Measurements from ENCODE around the gene FAM81A. TPM values are rescaled to one million over a fixed set of nuclear protein-coding genes. Genes with fewer than 3 reads are reported as not detected.

Gene FAM81A
- total RNA-seq, 2 donors from 2014 or later = 0.14 to 0.71 TPM

- ATAC-seq (ENCODE audit: insufficient number of reproducible peaks, low FRiP score, low read depth) (no peak), DNase-seq (ENCODE audit: low spot score) (no peak)
- Histone ChIP-seq H3K27ac (no peak overlapping the region), H3K9me3 (no peaks in the 10 kb centered on the region), H3K4me3 (no peak overlapping the region), H3K27me3 (replicated peaks; ENCODE audit: insufficient read depth) (no peaks in the 10 kb centered on the region), H3K36me3 (no peaks in the 10 kb centered on the region), H3K4me1 (ENCODE audit: control insufficient read depth in 1 of 2, low read depth in 2 of 2) (no peaks in the 10 kb centered on the region)
- no peak for TF ChIP-seq CTCF (IDR thresholded peaks at IDR 0.05)
These were observed 131.5 kb downstream of the FAM81A start for GRCh38 chr15:59569477-59569876.

GRCh38 chr15:59570315-59570714 lies 132.3 kb downstream of the FAM81A start:
- H3K36me3 ChIP-seq = no peaks in the 10 kb centered on the region
- H3K4me3 ChIP-seq = no peak overlapping the region
- no peak for ATAC-seq (ENCODE audit: insufficient number of reproducible peaks, low FRiP score, low read depth)
- DNase-seq (ENCODE audit: low spot score) = no peak
- H3K27me3 ChIP-seq (replicated peaks; ENCODE audit: insufficient read depth) = no peaks in the 10 kb centered on the region
- no peak for TF ChIP-seq CTCF (IDR thresholded peaks at IDR 0.05)
- no peaks in the 10 kb centered on the region for H3K9me3 ChIP-seq
- H3K27ac ChIP-seq = no peak overlapping the region
- no peaks in the 10 kb centered on the region for H3K4me1 ChIP-seq (ENCODE audit: control insufficient read depth in 1 of 2, low read depth in 2 of 2)

- DNase-seq (ENCODE audit: low spot score) = no peak
- no peak for TF ChIP-seq CTCF (IDR thresholded peaks at IDR 0.05)
These were observed 133.6 kb downstream of the FAM81A start for GRCh38 chr15:59571606-59572005.

More at GRCh38 chr15:59571606-59572005, 133.6 kb downstream of the FAM81A start:
- ATAC-seq (ENCODE audit: insufficient number of reproducible peaks, low FRiP score, low read depth) = no peak
- H3K9me3 ChIP-seq = no peaks in the 10 kb centered on the region
- no peak overlapping the region for H3K4me3 ChIP-seq
- no peaks in the 10 kb centered on the region for H3K36me3 ChIP-seq
- H3K4me1 ChIP-seq (ENCODE audit: control insufficient read depth in 1 of 2, low read depth in 2 of 2) = no peaks in the 10 kb centered on the region
- no peak overlapping the region for H3K27ac ChIP-seq
- H3K27me3 ChIP-seq (replicated peaks; ENCODE audit: insufficient read depth) = no peaks in the 10 kb centered on the region

Other genes starting within 250 kb of the FAM81A start
- not detected for gene LDHAL6B, start 231.3 kb upstream of the FAM81A start, total RNA-seq
- gene MYO1E, start 65.3 kb upstream of the FAM81A start, total RNA-seq = 100 to 1,000 TPM in 1 of 2 donors, 10 to 100 TPM in 1; 56.2 to 121 TPM
- under 1 TPM in 1 of 2 donors, not detected in 1; 0.92 TPM for gene GCNT3, start 173.6 kb downstream of the FAM81A start, total RNA-seq
- 10 to 100 TPM; 23.3 to 26.7 TPM for gene GTF2A2, start 219.3 kb downstream of the FAM81A start, total RNA-seq